BLaER1 treated with 17β-estradiol and CSF1 and Interleukin-3, amounts not matched to agents 10 nM and 100 nM (cell line): Measurements from ENCODE around the gene FLNB.
A peak's percentile ranks its signal among the peaks of the same experiment; 100 is the strongest.

Experiments
- H3K27ac ChIP-seq, 11 experiments: shearing (Covaris generic); formaldehyde crosslinking; 2 replicates each; pipeline ENCODE4 v1.8.1; 2022
- H3K27me3 ChIP-seq, 11 experiments: shearing (Covaris generic); formaldehyde crosslinking; 2 replicates each; pipeline ENCODE4 v1.8.1; 2022
- H3K36me3 ChIP-seq, 11 experiments: shearing (Covaris generic); formaldehyde crosslinking; 2 replicates each; pipeline ENCODE4 v1.8.1; 2022
- H3K4me1 ChIP-seq, 10 experiments: shearing (Covaris generic); formaldehyde crosslinking; 2 replicates each; pipeline ENCODE4 v1.8.1; 2022
- H3K4me2 ChIP-seq, 11 experiments: shearing (Covaris generic); formaldehyde crosslinking; 2 replicates each; pipeline ENCODE4 v1.8.1; 2022
- H3K4me3 ChIP-seq, 10 experiments: shearing (Covaris generic); formaldehyde crosslinking; 2 replicates each; pipeline ENCODE4 v1.8.1; 2022
- H3K9ac ChIP-seq, 11 experiments: shearing (Covaris generic); formaldehyde crosslinking; 2 replicates each; pipeline ENCODE4 v1.8.1; 2022
- H3K9me3 ChIP-seq, 11 experiments: shearing (Covaris generic); formaldehyde crosslinking; replicated peaks in 1 of 11; 2 replicates each; pipeline ENCODE4 v1.8.1; 2022
- H4K20me1 ChIP-seq, 11 experiments: shearing (Covaris generic); formaldehyde crosslinking; 2 replicates each; pipeline ENCODE4 v1.8.1; 2022
- Cebpa-rat ChIP-seq, 11 experiments: shearing (Covaris generic); IDR thresholded peaks; 2 replicates each; pipeline ENCODE4 v1.8.1; 2022

FLNB gene

DNA sequence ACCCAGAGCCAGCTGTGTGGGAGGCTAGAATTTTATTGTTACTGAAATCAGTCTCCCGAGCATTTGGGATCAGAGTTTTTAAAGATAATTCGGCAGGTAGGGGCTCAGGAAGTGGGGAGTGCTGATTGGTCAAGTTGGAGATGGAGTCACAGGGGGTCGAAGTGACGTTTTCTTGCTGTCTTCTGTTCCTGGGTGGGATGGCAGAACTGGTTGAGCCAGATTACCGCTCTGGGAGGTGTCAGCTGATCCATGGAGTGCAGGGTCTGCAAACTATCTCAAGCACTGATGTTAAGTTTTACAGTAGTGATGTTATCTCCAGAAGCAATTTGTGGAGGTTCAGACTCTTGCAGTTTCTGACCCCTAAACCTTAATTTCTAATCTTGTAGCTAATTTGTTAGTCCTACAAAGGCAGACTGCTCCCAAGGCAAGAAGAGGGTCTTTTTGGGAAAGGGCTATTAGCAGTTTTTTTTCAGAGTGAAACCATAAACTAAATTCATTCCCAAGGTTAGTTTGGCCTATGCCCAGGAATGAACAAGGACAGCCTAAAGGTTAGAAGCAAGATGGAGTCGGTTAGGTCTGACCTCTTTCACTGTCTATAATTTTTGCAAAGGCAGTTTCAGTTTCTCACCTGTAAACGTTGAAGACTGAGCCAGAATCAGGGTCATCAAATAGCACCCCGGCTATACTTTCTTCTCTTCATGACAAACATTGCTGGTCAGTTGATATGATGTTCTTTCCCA lies 28.2 kb downstream of the FLNB start:
- no peaks in the 10 kb centered on the region for H3K27me3 ChIP-seq
- peaks cover 0 to 99% (median 25%) of the 10 kb centered on the region in 11 experiments; a peak in 11 of 22 replicates for H4K20me1 ChIP-seq
- H3K9ac ChIP-seq: no peak overlapping the region
- H3K4me1 ChIP-seq: peaks cover 32 to 67% (median 51%) of the 10 kb centered on the region in 10 experiments
- H3K9me3 ChIP-seq: no peaks in the 10 kb centered on the region
- TF ChIP-seq Cebpa-rat (IDR thresholded peaks at IDR 0.05): no peak
- no peak overlapping the region for H3K27ac ChIP-seq
- H3K4me3 ChIP-seq: no peak overlapping the region
- H3K4me2 ChIP-seq: no peak overlapping the region
- H3K36me3 ChIP-seq: no peaks in the 10 kb centered on the region

- H3K27ac ChIP-seq: no peak overlapping the region
- H3K4me1 ChIP-seq: peaks cover 39 to 70% (median 51%) of the 10 kb centered on the region in 10 experiments
- H3K9ac ChIP-seq: no peak overlapping the region
- H3K4me2 ChIP-seq: no peak overlapping the region
- peaks cover 0 to 99% (median 27%) of the 10 kb centered on the region in 11 experiments; a peak in 11 of 22 replicates for H4K20me1 ChIP-seq
- no peaks in the 10 kb centered on the region for H3K36me3 ChIP-seq
- no peak for TF ChIP-seq Cebpa-rat (IDR thresholded peaks at IDR 0.05)
- H3K27me3 ChIP-seq: no peaks in the 10 kb centered on the region
- no peak overlapping the region for H3K4me3 ChIP-seq
- no peaks in the 10 kb centered on the region for H3K9me3 ChIP-seq
Measured at GRCh38 chr3:58037141-58037910, 29.1 kb downstream of the FLNB start.

- Histone ChIP-seq H3K9ac (no peak overlapping the region), H3K4me1 (peaks cover 39 to 79% (median 63%) of the 10 kb centered on the region in 10 experiments), H3K27me3 (no peaks in the 10 kb centered on the region), H4K20me1 (peaks cover 0 to 99% (median 26%) of the 10 kb centered on the region in 11 experiments; a peak in 11 of 22 replicates), H3K36me3 (no peaks in the 10 kb centered on the region), H3K4me3 (no peak overlapping the region), H3K4me2 (peak overlapping the region; percentile 24 to 84 (median 76); a peak in 15 of 22 replicates), H3K9me3 (no peaks in the 10 kb centered on the region), H3K27ac (no peak overlapping the region)
- TF ChIP-seq Cebpa-rat (IDR thresholded peaks at IDR 0.05): no peak
Measured at GRCh38 chr3:58038675-58039292, 30.6 kb downstream of the FLNB start.

DNA sequence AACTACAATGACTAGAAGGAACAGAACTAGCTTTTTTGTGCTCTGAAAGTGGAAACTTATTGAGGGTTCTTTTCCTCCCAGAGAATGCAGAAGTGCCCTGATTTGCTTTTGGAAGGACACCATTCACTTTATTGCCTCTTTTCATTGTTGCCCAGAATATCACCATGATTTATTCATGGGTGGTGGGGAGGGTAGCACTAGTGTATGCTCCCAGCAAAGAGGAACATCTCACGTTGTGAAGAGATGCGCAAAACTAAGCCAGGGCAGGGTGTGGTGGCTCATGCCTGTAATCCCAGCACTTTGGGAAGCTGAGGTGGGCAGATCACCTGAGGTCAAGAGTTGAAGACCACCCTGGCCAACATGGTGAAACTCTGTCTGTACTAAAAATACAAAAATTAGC lies 31.4 kb downstream of the FLNB start:
- Histone ChIP-seq H4K20me1 (peaks cover 0 to 98% (median 29%) of the 10 kb centered on the region in 11 experiments; a peak in 11 of 22 replicates), H3K9me3 (no peaks in the 10 kb centered on the region), H3K4me3 (no peak overlapping the region), H3K36me3 (no peaks in the 10 kb centered on the region), H3K4me2 (peak overlapping the region; percentile 50 to 85 (median 77); a peak in 21 of 22 replicates), H3K9ac (no peak overlapping the region), H3K27ac (peak overlapping the region in 1 of 11 experiments; percentile 84; a peak in 1 of 22 replicates), H3K4me1 (peaks cover 47 to 85% (median 69%) of the 10 kb centered on the region in 10 experiments), H3K27me3 (no peaks in the 10 kb centered on the region)
- no peak for TF ChIP-seq Cebpa-rat (IDR thresholded peaks at IDR 0.05)

DNA sequence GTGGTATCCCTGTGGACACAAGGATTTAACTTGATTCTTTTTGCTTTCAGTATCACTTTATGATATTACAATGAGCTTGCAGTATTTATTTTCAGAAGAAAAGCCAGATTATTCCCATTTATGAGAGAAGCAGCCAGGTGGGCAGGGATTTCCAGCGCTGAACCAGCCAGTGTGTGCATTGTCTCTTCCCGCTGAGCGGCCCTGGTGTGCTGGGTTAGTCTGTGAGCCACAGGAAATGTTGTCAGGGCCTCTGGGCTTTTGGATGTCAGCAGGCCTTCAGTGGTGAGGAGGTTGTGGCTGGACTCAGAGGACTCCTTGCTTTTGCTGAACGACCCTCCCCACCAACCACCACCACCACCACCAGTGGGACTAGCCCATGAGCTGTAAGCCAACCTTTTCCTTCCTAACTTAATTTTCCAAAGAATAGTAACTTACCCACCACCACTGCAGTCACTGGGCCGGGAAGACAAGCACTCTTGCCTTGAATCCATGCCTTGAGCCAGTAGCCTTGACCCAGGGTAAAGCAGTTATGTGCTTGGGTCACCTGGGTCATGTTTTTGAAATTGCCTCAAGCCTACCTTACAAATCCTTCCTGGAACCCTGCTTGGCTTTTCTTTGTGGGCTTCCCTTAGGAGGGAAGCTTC lies 33.1 kb downstream of the FLNB start:
- H3K36me3 ChIP-seq: peaks cover 0 to 6% (median 0%) of the 10 kb centered on the region in 11 experiments; a peak in 2 of 22 replicates
- peak overlapping the region; percentile 72 to 85 (median 77) for H3K4me2 ChIP-seq
- no peaks in the 10 kb centered on the region for H3K9me3 ChIP-seq
- H4K20me1 ChIP-seq: peaks cover 0 to 87% (median 24%) of the 10 kb centered on the region in 11 experiments; a peak in 10 of 22 replicates
- peak overlapping the region in 10 of 11 experiments; percentile 2 to 84 (median 71); a peak in 18 of 22 replicates for H3K27ac ChIP-seq
- H3K9ac ChIP-seq: peak overlapping the region; percentile 15 to 68 (median 51); a peak in 19 of 22 replicates
- peaks cover 52 to 80% (median 70%) of the 10 kb centered on the region in 10 experiments for H3K4me1 ChIP-seq
- no peaks in the 10 kb centered on the region for H3K27me3 ChIP-seq
- H3K4me3 ChIP-seq: peak overlapping the region in 1 of 10 experiments; percentile 27; a peak in 2 of 20 replicates
- TF ChIP-seq Cebpa-rat (IDR thresholded peaks at IDR 0.05): no peak

GRCh38 chr3:58041826-58042324 lies 33.7 kb downstream of the FLNB start:
- Histone ChIP-seq H3K36me3 (peaks cover 0 to 6% (median 0%) of the 10 kb centered on the region in 11 experiments; a peak in 2 of 22 replicates), H3K27me3 (no peaks in the 10 kb centered on the region), H3K9ac (peak overlapping the region in 10 of 11 experiments; percentile 21 to 68 (median 52); a peak in 17 of 22 replicates), H3K27ac (peak overlapping the region in 10 of 11 experiments; percentile 2 to 84 (median 71); a peak in 18 of 22 replicates), H4K20me1 (peaks cover 0 to 81% (median 24%) of the 10 kb centered on the region in 11 experiments; a peak in 10 of 22 replicates), H3K9me3 (no peaks in the 10 kb centered on the region), H3K4me3 (peak overlapping the region in 1 of 10 experiments; percentile 27; a peak in 1 of 20 replicates), H3K4me2 (peak overlapping the region; percentile 72 to 85 (median 77)), H3K4me1 (peaks cover 52 to 80% (median 70%) of the 10 kb centered on the region in 10 experiments)
- no peak for TF ChIP-seq Cebpa-rat (IDR thresholded peaks at IDR 0.05)

GRCh38 chr3:58042947-58043707 lies 34.9 kb downstream of the FLNB start:
- no peak overlapping the region for H3K4me3 ChIP-seq
- peaks cover 0 to 78% (median 24%) of the 10 kb centered on the region in 11 experiments; a peak in 10 of 22 replicates for H4K20me1 ChIP-seq

More at GRCh38 chr3:58042947-58043707, 34.9 kb downstream of the FLNB start:
- Histone ChIP-seq H3K9me3 (no peaks in the 10 kb centered on the region), H3K4me2 (peak overlapping the region in 9 of 11 experiments; percentile 22 to 85 (median 80); a peak in 15 of 22 replicates), H3K9ac (peak overlapping the region in 1 of 11 experiments; percentile 54; a peak in 1 of 22 replicates), H3K27me3 (no peaks in the 10 kb centered on the region), H3K4me1 (peaks cover 55 to 78% (median 76%) of the 10 kb centered on the region in 10 experiments), H3K27ac (peak overlapping the region in 6 of 11 experiments; percentile 71 to 84 (median 72); a peak in 11 of 22 replicates), H3K36me3 (peaks cover 0 to 6% (median 0%) of the 10 kb centered on the region in 11 experiments; a peak in 2 of 22 replicates)
- TF ChIP-seq Cebpa-rat (IDR thresholded peaks at IDR 0.05): no peak
